Measurements from ENCODE around the gene GPR78.
A peak's percentile ranks its signal among the peaks of the same experiment; 100 is the strongest.

DNA sequence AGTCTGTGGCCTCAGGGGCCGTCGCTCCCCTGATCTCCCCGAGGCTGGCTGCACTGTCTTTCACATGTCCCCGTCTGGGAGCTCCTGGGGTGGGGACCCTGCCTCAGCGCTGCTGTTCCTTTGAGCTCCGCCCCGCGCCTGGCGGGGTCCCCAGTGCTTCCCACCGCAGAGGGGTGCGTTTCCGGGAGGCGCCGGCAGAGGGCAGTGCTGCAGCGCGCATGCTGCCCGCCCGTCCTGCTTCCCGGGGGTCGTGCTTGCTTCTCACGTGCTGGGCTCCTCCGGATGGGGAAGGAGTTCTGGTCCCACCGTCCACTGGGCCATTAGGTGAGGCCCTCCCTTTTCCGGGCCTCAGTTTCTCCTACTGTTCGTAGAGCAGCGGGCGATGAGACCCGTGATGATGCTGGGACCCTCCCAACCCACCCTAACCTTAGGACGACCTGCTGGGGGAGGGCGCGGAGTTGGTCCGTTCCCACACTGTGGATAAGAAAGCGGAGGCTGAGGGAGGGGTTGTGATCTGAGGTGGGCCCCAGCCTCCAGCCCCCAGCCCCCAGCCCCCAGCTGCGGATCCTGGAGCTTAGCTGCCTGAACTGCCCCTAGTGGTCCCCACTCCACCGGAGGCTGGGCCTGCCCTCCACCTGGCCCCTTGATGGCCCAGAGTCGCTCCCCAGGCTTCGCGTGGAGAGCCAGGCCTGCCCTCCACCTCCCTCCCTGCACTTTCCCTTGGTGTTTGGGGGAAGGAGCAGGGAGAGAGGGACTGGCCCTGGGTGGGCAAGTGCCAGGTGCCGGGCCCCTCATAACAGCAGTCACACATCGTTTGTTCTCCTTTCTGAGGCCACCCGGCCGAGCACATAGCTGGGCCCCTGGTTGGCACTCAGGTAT lies 27.6 kb downstream of the GPR78 start:
- no peak for TF ChIP-seq EZH2 (IDR thresholded peaks at IDR 0.05; ENCODE audit: low read length, missing control alignments)
- TF ChIP-seq, protein P1, sequence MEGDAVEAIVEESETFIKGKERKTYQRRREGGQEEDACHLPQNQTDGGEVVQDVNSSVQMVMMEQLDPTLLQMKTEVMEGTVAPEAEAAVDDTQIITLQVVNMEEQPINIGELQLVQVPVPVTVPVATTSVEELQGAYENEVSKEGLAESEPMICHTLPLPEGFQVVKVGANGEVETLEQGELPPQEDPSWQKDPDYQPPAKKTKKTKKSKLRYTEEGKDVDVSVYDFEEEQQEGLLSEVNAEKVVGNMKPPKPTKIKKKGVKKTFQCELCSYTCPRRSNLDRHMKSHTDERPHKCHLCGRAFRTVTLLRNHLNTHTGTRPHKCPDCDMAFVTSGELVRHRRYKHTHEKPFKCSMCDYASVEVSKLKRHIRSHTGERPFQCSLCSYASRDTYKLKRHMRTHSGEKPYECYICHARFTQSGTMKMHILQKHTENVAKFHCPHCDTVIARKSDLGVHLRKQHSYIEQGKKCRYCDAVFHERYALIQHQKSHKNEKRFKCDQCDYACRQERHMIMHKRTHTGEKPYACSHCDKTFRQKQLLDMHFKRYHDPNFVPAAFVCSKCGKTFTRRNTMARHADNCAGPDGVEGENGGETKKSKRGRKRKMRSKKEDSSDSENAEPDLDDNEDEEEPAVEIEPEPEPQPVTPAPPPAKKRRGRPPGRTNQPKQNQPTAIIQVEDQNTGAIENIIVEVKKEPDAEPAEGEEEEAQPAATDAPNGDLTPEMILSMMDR (conservative IDR thresholded peaks at IDR 0.05 in 1 of 2, IDR thresholded peaks at IDR 0.05 in 1 of 2; ENCODE audit: low read depth in 1 of 2, low read length in 2 of 2), result peak; percentile 73 to 82

Data from fibroblast of lung (primary cell).